GM21367 (cell line): Measurements from ENCODE around the gene OTOG.

ENCODE experiments used
- ATAC-seq: cut with Tn5 transposase; IDR thresholded peaks from one replicate; pipeline ENCODE4 v1.9.1; 2021; ENCODE audit not compliant: unreplicated experiment

OTOG gene

DNA sequence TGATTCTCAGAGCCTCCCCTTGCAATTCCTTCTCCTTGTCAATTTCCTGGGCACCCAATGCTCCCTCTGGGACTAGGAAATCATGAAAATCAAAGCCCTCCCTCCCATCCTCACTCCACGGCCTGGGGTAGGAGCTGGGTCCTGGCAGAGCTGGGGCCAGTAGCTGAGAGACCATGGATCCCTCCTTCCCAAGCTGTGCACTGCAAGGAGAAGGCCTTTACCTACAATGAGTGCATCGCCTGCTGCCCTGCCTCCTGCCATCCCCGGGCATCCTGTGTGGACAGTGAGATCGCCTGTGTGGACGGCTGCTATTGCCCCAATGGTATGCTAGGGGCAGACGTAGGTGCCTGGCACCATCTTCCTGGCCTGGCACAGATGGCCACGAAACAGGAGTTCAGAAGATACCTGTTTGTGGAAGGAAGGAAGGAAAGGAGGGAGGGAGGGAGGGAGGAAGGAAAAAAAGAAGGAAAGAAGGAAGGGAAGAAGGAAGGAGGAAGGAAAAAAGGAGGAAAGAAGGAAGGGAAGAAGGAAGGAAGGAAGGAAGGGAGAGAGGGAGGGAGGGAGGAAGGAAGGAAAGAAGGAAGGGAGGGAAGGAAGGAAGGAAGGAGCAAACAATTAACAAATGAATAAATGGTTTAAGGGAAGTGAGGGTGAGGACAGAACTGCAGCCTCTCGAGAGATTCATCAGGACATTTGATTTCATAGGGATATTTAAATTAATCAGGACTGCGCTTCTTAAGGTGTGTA lies 12.5 kb downstream of the OTOG start:
- no peak for ATAC-seq

DNA sequence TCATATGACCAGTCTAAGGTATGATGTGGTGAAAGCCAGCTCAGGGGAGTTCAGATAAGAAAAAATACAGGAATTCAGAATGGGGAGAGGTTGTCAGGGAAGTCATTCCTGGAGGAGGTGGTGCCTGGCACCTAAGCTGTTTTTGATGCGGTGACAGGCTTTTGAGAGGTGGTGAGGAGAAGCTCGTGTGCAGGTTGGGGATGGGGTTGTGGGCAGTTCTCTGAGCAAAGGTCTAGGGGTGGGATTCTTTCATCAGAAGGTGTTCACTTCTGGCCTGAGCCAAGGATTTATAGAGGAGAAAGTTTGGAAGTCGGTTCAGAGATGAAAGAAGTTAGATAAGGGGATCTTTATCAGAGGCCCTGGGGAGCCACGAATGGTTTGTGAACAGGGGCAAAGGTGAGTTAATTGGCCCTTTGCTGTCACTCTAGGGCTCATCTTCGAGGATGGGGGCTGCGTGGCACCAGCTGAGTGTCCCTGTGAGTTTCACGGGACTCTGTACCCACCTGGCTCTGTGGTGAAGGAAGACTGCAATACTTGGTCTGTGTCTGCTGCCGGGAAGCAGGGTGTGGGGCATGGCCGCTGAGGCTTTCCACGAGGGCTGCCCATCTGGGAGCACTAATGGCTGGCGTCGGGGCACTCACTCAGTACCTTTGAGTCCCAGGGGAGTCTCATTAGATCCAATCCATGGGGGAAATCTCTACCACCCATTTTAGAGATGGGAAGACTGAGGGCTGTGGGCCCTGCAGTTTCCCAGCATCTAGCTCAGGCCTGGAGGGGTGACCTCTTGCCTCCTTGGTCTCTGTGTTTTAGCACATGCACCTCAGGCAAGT lies 13.4 kb downstream of the OTOG start:
- no peak for ATAC-seq

DNA sequence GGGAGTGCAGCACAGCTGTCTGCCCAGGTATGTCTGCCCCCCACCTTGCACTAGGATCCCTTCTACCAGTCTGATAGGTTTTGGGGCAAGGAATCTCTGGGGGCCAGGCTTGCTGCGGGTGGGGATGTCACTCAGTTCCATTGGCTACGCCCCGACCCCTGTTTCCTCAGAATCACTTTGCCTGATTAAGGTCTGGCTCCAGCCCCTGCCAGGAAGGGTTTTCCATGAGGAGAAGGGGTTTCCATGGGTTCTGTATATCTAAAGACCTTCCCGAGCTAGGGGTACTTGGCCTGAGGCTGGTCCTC lies 14.0 kb downstream of the OTOG start:
- ATAC-seq = no peak

DNA sequence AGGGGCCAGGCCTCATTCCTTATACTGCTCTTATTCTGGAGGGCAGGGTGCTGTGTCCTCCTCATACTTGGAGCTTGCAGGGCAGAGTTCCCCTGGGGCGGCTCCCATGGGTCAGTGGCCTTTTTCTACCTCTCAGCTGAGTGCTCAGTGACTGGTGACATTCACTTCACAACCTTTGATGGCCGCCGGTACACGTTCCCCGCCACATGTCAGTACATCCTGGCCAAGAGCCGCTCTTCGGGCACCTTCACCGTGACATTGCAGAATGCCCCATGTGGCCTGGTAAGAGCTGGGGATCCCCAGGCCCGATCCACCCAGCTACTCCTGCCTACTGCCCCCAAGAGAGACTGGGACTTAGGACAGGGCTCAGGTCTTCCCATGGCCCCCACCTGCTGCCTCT lies 14.5 kb downstream of the OTOG start:
- ATAC-seq = no peak

DNA sequence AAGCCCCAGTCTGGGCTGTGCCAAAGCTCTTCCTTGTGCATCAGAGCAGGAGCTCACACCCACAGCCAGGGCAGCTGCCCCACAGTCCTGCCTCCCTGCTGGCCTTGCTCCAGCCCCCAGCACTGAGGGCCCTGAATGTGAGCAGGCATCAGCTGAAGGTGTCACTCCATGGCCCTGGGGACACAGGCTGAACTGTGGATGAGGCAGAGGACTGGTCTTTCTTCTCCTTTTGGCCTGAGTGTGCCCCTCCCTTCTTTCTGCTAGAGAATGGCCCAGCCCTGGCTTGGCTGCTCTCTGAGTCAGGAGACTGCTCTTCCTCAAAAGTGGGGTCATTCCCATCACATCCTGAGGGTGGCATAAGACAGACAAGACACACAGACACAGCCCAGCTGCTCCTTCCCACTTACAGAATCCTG lies 16.2 kb downstream of the OTOG start:
- ATAC-seq = no peak

DNA sequence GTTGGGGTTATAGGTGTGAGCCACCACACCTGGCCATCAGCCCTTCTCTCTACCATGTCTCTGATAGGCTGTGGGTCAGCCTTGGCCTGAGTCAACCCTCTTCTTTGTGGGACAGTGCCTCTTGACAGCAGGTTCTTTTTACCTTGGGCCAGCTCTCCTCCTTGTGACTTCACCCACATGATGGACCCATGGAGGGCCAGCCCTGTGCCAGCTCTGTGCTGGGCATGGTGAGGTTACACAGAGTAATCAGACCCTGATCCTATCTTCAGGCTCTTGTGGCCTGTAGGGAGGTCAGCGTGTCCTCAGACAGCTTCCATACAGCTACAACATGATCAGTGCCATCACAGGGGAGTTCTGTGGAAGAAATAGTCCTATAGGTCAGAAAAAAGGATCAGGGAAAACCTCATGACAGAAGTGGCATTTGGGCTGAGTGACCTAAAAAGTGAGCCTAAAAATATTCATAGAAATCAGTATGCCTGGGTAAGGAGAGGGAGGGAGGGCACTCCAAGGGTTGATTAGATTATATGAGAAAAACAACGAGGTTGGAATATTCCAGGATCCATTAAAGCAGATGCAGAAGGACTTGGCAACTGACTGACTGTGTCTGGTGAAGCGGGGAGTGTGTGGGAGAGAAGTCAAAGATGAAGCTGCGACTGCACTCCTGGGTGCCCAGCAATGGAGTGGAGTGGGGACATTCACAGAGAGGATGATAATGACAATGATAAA lies 17.1 kb downstream of the OTOG start:
- ATAC-seq = no peak

DNA sequence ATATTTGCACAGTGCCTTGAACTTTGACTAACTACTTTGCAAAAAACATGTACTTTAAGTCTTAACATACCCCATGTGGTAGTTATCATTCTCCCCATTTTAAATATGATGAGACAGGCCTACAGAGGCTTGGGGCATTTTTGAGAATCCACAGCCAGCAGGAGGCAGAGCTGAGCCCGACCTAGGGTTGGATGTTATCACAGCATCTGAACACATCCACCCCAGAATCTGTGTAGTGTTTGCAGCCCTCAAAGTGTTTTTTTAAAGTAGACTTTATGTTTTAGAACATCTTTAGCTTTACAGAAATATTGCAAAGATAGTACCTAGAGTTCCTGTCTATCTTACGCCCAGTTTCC lies 17.6 kb downstream of the OTOG start:
- ATAC-seq = no peak

DNA sequence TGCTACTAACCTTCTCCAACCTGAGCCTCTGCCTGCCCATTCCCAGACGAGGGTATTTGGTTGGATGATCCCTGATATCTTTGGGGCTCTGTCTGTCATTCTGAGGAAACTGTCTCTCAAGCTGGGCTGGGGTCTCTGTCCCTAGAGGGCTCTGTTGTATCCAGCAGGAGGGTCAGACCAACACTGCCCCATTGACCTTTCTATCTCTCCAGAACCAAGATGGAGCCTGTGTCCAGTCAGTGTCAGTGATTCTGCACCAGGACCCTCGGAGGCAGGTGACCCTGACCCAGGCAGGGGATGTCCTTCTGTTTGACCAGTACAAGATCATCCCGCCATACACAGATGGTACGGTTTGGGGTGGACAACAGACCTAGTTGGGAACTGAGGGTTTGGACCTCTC lies 21.9 kb downstream of the OTOG start:
- no peak for ATAC-seq

DNA sequence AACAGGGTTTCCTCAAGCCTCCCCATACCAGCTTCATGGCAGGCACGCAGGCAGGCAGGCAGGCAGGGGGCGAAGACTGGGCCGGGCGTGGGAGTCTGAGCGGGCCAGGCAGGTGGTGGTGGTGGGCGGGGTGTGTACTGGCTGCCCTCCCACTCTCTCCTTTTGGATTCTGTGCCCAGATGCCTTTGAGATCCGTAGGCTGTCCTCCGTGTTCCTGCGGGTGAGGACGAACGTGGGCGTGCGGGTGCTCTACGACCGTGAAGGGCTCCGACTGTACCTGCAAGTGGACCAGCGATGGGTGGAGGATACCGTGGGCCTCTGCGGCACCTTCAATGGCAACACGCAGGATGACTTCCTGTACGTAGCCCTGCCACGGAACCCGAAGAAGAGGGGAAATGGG lies 23.0 kb downstream of the OTOG start:
- ATAC-seq = no peak

DNA sequence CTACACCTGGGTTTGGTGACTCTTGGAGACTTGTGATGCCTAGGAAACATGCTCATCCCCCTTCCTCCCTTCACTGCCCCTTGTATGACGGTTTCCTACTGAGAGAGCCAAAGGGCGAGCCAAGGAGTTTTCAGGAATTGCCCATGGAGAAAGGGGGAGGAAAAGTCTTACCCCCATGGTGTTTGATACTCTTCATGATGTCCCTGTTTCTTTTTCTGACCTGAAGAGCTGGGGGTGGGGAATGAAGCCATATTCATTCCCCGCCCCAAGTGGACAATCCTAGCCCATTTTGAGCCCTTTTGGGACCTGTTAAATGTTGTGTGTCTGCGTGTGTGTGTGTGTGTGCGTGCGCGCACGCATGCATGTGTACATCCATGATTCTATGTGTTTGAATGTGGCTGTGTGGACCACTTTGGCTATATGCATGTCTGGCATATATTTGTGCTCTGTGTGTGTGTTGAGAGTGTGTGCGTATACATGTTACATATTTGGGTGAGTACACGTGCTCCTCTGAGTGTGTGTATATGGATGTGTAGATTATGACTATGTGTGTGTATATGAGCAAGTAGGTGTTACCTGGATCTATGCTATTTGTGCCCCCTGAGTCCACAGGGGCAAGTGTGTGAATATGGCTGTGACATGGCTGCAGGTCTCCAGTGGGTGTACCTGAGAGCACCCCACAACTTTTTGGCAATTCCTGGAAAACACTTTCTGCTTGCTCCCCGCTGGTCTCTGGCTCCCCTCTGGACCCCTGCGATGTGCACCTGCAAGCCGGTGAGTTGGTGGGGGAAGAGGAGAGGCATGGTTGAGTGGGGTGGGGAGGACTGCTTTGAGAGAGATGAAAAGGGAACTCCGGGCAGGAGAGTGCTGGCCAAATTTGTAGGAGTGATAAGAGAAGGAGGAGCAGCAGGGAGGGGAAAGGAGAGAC lies 24.6 kb downstream of the OTOG start:
- no peak for ATAC-seq

DNA sequence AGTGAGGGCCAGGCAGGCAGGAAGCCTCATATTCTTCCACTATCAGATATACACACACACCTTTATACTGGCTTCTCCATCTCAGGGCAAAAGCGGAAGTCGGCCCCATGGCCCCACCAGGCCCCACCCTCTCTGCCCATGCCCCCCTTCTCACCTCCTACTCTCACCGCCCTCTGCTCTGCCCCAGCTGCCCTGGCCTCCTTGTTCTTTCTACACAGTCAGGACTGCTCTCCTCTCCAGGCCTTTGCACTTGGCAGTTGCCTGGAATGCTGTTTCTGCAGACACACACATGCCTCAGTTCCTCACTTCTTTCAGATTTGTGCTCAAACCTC lies 25.3 kb downstream of the OTOG start:
- ATAC-seq = no peak

DNA sequence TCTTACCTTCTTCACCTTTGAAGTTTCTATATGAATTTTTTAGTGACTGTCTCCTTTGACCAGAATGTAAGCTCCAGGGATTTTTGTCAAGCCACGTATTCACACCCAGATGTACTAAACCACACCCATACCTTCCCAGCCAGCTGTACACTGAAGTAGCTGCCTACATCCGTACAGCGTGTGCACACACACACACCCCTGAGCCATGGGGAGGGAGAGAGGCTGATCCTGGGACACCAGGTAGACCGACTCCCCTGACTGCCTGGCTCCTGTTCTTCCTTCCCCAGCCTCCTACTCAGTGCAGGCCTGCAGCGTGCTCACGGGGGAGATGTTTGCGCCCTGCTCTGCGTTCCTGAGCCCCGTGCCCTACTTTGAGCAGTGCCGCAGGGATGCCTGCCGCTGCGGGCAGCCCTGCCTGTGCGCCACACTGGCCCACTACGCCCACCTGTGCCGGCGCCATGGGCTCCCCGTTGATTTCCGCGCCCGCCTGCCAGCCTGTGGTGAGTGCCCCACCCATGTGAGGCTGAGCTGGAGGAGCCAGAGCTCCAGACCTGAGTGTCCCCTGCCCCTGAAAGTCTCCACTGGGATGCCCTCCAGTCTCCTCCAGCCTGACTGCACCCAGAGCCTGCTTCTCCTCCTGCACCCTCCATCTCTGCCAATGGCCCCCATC lies 25.9 kb downstream of the OTOG start:
- ATAC-seq = no peak

DNA sequence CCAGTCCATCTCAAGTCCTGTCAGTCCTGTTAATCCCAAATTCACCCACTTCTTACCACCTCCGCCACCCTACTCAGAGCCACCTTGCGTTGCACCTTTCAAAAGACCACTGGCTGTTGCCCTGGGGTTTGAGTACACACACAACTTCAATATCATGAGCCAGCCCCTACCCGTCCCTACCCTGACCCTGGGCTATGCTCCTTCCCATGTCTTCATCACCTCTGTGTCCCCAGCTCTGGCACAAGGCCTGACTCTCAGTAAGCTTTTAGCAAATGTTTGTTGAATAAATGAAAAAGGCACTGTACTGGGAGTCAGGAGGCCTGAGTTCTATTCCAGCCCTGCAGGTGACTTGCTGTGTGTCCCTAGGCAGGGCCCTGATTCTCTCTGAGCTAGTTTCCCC lies 26.5 kb downstream of the OTOG start:
- no peak for ATAC-seq

DNA sequence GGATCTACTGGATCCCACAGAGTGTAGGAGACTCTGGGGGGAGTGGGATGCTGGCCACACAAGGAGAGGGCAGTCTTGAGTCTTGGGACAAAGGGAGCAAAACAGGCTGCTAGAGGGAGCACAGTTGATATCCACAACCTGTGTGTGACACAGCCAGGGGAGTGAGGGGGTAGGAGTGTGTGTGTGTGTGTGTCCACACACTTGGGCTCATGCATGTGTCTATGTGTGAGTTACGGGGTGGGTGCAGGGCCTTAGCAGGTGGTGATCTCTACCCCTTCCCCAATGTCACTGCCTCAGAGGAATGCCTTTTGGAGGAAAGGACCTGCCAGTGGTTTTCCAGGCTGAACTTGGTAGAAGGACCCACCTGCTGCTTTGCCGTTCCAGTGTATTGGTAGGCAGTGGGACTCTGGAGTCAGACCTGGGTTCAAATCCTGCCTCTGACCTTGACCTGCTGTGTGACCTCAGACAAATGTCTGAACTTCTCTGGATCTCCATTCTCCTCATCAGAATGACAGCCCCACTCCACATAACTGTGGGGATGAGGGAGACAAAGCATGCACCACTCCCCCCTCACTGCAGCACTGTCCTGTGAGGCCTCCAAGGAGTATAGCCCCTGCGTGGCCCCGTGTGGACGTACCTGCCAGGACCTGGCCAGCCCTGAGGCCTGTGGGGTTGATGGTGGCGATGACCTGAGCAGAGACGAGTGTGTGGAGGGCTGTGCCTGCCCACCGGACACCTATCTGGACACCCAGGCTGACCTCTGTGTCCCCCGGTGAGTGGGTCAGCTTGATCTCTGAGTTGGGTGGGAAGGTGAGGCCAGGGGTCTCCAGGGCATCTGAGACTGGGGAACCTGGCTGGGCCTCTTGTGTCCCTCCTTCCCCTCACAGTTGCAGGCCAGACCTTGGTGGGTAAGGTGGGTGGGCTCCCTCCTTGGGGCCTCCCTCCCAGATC lies 27.4 kb downstream of the OTOG start:
- ATAC-seq = no peak

DNA sequence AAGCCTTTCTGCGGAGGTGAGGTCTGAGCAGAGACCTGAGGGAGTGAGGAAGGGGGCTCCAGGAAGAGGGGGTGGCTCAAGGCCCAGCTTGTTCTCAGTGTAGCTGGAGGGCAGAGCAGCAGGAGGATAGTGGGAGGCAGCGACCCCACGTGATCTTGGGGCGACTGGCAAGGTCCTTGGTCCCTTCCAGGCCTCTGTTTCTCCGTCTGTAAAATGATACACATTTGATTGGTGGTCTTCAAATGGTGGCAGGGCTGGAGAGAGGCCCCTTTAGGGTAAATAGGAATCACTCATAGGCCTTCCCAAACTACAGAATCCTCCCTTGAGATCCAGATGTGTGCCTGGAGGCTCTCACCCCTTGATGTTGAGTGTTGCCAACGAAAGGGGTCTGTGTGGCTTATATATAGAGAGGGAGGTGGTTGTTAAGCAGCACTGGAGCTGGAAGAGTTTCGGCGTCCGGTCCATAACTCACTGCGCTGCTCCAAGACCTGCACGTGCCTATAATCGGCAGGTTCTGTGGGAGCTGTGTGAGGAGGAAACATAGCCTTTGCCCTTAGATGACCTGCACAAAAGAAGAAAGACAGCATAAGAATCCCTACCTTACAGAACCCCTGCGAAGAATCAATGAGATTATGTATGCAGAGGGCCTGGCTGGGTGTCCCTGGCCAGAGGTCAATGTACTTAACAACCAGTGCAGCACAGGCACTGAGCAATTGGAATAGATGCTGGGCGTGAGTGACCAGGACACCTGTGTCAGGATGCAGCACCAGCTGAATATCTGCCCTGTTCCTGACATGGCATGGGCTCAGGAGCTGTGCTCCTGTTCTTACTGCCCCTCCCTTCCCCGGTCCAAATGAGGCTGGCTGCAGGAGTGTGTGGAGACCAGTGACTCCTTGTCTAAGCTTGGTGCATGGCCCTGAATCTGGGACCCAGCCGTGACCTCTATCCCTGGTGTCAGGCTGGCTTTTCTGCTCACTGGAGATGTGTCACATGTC lies 28.7 kb downstream of the OTOG start:
- ATAC-seq = no peak

DNA sequence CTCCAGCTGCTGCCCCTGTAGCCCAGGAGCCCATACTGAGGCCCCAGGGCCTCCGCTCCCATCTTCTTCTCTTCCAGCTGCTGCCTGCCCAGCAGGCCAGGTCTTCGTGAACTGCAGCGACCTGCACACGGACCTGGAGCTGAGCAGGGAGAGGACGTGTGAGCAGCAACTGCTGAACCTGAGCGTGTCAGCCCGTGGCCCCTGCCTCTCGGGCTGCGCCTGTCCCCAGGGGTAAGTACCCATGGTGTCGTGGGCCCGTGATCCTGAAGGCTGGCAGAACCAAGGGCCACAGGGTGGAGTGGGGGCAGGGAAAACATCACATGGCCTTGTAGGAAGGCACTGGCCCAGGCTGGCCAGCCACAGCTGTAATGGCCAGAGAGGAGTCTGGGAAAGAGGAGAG lies 31.2 kb downstream of the OTOG start:
- no peak for ATAC-seq

DNA sequence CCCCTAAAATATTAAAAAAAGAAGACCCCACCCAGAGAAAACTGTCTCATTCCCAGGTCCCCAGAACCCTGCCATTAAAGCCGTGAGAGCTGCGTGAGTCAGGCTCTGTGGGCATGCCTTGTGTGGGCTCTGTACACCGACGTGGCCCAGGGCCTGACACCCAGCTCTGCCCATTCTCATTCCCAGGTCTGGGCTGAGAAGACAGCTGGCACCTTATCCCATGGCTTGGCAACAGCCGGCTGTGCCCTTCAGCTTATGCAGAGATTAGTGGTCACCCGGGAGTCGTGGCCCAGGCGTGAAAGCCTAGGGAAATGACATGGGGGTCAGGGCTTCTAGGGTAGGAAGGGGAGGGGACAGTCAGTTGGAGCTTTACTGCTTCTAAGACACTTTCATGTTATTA lies 31.9 kb downstream of the OTOG start:
- no peak for ATAC-seq

DNA sequence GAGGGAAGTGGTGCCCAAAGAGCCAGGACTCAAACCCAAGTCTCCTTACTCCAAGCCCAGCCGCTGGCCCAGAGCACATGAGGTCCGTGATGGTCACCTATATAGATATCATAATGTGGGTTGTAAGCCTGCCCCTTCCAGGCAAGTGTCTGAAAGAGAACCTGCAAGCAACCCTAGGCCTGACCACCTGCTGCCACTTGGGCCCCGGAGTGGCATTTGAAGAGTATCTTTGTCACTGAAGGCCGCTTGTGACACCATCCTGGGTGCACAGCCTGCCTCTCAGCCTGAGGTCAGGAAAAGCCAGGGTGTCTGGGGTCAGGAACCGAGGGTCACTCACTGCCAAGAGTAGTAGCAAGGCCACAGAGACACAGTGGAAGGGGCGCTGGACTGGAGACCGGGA lies 32.4 kb downstream of the OTOG start:
- ATAC-seq = no peak
